Activated naive CD8-positive, alpha-beta T cell (primary cell): ENCODE results near the gene FBRSL1.
A peak's percentile ranks its signal among the peaks of the same experiment; 100 is the strongest.

ENCODE experiments used
- H3K27ac Mint-ChIP-seq: one replicate; pipeline ENCODE4 v1.8.0; 2021; ENCODE audit warnings: mixed read lengths
- H3K27me3 Mint-ChIP-seq: one replicate; pipeline ENCODE4 v1.8.0; 2021; ENCODE audit warnings: mixed read lengths
- H3K36me3 Mint-ChIP-seq: one replicate; pipeline ENCODE4 v1.8.0; 2021; ENCODE audit warnings: mixed read lengths
- H3K4me1 Mint-ChIP-seq: one replicate; pipeline ENCODE4 v1.8.0; 2021; ENCODE audit warnings: low read depth, mixed read lengths
- H3K4me3 Mint-ChIP-seq: one replicate; pipeline ENCODE4 v1.8.0; 2021; ENCODE audit warnings: mild to moderate bottlenecking, mixed read lengths
- H3K9me3 Mint-ChIP-seq: one replicate; pipeline ENCODE4 v1.8.0; 2021; ENCODE audit warnings: low read depth, mixed read lengths

The FBRSL1 gene

DNA sequence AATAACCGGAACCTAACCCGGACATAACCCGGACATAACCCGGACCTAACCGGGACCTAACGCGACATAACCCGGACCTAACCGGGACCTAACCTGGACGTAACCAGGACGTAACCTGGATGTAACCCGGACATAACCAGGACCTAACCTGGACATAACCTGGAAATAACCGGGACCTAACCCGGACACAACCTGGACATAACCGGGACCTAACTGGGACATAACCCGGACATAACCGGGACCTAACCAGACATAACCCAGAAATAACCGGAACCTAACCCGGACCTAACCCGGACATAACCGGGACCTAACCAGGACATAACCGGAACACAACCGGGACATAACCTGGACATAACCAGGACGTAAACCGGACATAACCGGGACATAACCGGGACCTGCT lies 6.7 kb upstream of the FBRSL1 start:
- no peaks in the 10 kb centered on the region for H3K27me3 Mint-ChIP-seq
- peaks cover 23% of the 10 kb centered on the region for H3K4me1 Mint-ChIP-seq
- no peak overlapping the region for H3K27ac Mint-ChIP-seq
- H3K9me3 Mint-ChIP-seq, result no peaks in the 10 kb centered on the region
- H3K36me3 Mint-ChIP-seq, result no peaks in the 10 kb centered on the region
- H3K4me3 Mint-ChIP-seq, result no peak overlapping the region

DNA sequence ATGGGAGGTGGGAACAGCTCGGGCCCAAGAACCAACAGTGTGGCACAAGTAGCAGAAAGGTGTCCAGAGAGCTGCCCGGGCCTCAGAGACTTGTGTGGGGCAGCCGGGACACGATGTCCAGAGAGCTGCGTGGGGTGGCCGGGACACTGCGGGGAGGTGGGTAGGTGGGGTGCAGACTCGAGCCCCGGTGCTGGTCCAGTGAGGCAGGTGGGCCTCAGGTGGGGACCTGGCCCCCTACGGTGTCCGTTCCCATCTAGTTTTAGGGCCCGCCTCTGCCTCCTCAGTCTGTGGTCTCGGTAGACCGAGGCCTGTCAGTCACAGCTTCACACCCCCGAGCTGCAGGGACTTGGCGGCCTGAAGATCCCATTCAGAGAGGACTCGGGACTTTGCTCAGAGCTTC lies 6.3 kb upstream of the FBRSL1 start:
- H3K9me3 Mint-ChIP-seq, result no peaks in the 10 kb centered on the region
- H3K4me3 Mint-ChIP-seq, result no peak overlapping the region
- H3K27ac Mint-ChIP-seq, result no peak overlapping the region
- no peaks in the 10 kb centered on the region for H3K36me3 Mint-ChIP-seq
- no peaks in the 10 kb centered on the region for H3K27me3 Mint-ChIP-seq
- H3K4me1 Mint-ChIP-seq, result peaks cover 27% of the 10 kb centered on the region

DNA sequence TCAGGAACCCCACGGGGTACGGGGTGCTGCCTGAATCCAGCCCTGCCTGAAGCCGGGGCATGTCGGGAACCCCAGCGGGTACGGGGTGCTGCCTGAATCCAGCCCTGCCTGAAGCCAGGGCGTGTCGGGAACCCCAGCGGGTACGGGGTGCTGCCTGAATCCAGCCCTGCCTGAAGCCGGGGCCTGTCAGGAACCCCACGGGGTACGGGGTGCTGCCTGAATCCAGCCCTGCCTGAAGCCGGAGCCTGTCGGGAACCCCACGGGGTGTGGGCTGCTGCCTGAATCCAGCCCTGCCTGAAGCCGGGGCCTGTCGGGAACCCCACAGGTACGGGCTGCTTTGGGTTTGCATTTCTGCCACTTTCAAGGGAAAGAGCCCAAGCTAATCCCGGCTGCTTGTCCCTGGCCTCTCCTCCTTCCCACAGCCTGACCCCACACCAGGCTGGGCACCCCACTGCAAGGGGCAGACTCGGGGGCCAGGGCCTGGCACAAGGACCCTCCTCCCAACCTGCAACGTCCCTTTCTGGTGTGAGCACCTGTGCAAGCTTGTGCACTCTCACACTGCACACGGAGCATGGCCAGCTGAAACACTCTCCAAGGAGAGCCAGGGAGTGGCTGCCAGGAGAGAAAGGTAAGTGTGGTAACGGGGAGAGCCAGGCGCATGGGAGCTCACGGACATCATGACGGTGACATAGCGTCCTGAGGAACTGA lies 5.6 kb upstream of the FBRSL1 start:
- Mint-ChIP-seq H3K27ac (no peak overlapping the region), H3K4me1 (peaks cover 31% of the 10 kb centered on the region), H3K27me3 (no peaks in the 10 kb centered on the region), H3K9me3 (no peaks in the 10 kb centered on the region), H3K4me3 (no peak overlapping the region), H3K36me3 (no peaks in the 10 kb centered on the region)

DNA sequence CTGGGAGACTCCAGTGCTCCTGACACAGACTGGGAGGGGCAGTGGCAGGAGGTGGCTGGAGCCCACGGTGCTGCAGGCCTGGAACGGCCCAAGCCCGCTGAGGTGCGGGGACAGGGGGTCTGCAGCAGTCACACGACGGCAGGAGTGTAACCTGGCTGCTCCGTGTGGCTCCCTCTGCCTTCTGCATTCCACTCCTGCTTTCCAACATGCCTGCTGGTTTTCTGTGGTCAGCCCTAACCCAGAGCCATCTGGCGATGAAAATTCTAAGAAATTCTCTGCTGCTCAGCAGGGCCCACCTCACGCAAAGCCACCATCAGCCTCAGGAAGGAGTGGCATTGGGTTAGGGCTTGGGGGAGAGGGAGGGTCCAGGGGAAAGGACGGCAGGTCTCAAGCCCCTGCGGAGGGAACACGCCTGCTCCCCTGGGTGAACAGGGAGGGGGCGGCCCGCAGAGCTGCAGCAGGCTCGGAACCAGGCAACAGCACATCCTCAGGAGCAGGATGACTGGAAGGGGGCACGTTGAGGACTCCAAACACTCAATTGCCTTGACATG lies 5.0 kb upstream of the FBRSL1 start:
- Mint-ChIP-seq H3K27ac (no peak overlapping the region), H3K36me3 (no peaks in the 10 kb centered on the region), H3K4me1 (peaks cover 31% of the 10 kb centered on the region)

DNA sequence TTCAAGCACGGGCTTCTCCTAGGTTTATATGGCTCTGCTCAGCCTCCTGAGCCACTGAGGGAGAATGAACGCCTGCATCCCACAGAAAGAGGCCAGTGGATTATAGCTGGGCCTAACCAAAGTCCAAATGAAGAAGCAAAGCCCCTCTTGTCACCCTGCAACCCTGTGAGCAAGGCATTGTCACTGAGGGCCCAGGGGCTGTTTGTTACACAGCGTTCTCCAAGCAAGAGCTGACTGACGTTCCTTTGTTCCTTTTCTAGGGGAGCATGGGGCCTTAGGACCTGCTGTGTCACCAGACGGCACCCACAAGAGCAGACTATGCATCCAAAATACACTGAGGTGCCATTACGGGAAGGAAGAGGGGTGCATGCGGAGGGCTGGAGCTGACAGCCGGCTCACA lies 4.3 kb upstream of the FBRSL1 start:
- Mint-ChIP-seq H3K4me3 (no peak overlapping the region), H3K27ac (no peak overlapping the region), H3K4me1 (peaks cover 31% of the 10 kb centered on the region), H3K9me3 (no peaks in the 10 kb centered on the region), H3K27me3 (no peaks in the 10 kb centered on the region), H3K36me3 (no peaks in the 10 kb centered on the region)

More for the DNA sequence above, 5.0 kb upstream of the FBRSL1 start:
- Mint-ChIP-seq H3K4me3 (no peak overlapping the region), H3K27me3 (no peaks in the 10 kb centered on the region), H3K9me3 (no peaks in the 10 kb centered on the region)

DNA sequence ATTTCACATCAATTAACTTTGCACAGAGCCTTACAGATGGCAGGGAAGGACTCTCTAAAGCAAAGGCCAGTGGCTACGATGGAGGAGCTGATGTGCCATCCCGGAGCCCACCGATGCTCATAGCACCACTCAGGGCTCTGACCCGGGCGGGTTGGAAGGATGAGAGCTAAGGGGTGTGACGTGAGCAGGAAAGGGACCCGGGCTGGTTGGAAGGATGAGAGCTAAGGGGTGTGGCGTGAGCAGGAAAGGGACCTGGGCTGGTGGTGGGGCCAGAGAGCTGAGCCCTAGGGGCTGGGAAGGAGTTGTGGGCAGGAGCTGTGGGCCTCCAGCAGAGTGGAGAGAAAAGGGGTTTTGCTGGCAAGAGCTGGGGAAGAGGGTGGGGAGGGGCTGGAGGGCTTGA lies 3.8 kb upstream of the FBRSL1 start:
- Mint-ChIP-seq H3K27me3 (no peaks in the 10 kb centered on the region), H3K9me3 (no peaks in the 10 kb centered on the region), H3K36me3 (no peaks in the 10 kb centered on the region), H3K27ac (peak overlapping the region; percentile 28), H3K4me3 (no peak overlapping the region), H3K4me1 (peaks cover 32% of the 10 kb centered on the region)

DNA sequence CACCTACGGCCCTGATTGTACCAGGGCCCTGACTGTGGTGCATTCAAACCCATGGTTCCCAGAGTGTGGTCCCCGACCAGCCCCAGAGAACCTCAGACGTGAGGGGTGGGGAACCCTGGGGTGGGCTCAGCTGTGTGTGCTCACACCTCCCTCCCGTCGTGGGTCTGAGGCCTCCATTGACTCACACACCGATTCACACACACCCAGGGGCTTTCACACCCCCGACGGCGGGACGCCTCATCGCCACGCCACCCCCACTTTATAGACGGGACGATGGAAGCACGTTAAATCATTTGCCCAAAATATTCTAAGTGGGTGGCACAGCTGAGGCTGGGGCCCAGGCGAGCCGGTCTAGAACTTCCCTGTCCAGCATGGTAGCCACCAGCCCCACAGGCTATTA lies 3.4 kb upstream of the FBRSL1 start:
- H3K4me1 Mint-ChIP-seq, result peaks cover 32% of the 10 kb centered on the region
- no peak overlapping the region for H3K4me3 Mint-ChIP-seq
- no peaks in the 10 kb centered on the region for H3K27me3 Mint-ChIP-seq
- no peaks in the 10 kb centered on the region for H3K36me3 Mint-ChIP-seq
- no peaks in the 10 kb centered on the region for H3K9me3 Mint-ChIP-seq
- no peak overlapping the region for H3K27ac Mint-ChIP-seq

DNA sequence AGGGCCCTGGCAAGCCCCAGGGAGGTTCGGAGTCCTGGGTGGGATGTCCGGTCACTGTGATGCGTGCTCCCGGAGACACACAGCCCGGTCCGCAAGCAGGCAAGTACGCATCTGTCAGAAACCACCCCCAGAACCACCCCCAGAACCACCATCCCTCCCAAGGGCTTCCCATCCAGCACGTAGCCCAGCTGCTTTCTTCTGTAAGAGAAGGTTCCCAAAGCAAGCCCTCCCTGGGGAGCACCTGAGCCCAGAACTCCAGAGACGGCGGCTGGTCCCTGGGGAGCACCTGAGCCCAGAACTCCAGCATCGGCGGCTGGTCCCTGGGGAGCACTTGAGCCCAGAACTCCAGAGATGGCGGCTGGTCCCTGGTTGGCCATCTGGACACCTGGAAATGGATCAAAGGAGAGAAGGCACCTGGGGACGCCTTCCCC lies 2.6 kb upstream of the FBRSL1 start:
- no peak overlapping the region for H3K27ac Mint-ChIP-seq
- H3K9me3 Mint-ChIP-seq, result no peaks in the 10 kb centered on the region
- peak overlapping the region; percentile 82 for H3K4me3 Mint-ChIP-seq
- peaks cover 2% of the 10 kb centered on the region for H3K36me3 Mint-ChIP-seq
- H3K27me3 Mint-ChIP-seq, result no peaks in the 10 kb centered on the region
- H3K4me1 Mint-ChIP-seq, result peaks cover 39% of the 10 kb centered on the region

DNA sequence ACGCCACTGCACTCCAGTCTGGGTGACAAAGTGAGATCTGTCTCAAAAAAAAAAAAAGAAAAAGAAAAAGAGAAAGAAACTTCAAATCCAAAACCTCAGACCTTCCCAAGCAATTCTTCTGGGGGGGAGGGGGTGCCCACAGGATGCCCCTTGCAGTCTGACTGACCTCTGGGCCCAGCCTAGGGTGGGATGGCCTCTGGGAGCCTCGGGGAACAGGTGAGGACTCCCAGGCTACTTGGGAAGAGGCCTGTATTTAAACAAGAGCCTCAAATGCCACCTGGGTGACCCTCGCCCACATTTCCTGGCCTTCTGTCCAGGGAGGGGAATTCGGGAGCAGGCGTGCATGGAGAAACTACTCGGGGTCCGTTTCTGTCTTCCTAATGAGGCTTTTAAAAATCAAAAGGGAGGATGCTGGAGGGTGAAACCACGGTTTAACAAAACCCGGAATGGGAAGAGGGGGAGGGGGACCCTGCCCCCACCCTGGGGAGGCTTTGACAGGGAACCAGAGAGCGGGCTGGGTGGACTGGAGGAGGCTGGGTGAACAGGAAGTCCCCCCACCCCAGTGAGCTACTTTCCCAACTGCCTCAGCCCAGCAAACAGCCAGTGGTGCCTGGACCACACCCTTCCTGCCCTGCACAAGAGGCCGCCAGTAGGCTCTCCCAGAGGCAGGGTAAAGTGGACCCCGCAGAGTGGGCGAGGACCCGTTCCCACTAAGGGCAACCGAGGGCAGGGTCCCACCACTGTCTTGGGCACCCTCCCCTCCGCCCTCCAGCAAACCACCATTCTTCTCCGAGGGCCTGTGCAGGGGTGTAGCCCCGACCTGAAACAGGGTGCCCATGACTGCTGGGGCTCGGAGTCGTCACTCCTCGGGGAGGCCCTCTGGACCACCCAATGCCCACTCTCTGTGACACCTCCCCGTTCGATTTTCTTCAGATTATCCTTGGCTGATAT lies 1.5 kb upstream of the FBRSL1 start:
- Mint-ChIP-seq H3K27me3 (no peaks in the 10 kb centered on the region), H3K36me3 (peaks cover 2% of the 10 kb centered on the region), H3K4me1 (peaks cover 49% of the 10 kb centered on the region)

DNA sequence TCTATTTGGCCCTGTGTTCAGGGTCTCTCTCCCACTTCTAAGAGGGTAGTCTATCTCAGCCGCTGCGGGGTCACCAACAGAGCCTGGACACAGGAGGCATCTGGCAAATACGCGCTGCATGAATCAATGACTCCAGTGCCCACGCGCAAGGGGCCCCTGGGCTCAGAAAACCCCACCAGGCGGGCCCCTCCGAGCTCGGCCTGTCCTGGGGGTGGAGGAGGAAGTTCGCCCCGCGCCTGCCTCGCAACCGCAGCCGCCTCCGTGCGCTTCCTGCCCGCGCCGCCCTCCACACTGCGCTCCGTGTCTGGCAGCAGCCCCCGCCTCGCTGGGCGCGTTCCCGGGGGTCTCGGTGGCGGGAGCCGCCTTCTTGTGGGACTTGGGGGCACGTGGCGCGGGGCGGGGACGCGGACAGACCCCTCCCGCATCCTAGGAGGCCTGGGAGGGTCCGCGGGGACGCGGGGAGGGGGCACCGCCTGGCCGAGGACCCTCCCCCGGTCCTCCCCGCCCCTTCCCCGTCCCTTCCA lies 811 bp upstream of the FBRSL1 start:
- H3K4me3 Mint-ChIP-seq, result peak overlapping the region; percentile 82
- peak overlapping the region; percentile 64 for H3K27ac Mint-ChIP-seq
- H3K27me3 Mint-ChIP-seq, result no peaks in the 10 kb centered on the region
- peaks cover 2% of the 10 kb centered on the region for H3K36me3 Mint-ChIP-seq
- peaks cover 54% of the 10 kb centered on the region for H3K4me1 Mint-ChIP-seq
- H3K9me3 Mint-ChIP-seq, result no peaks in the 10 kb centered on the region

More for the DNA sequence above, 1.5 kb upstream of the FBRSL1 start:
- H3K9me3 Mint-ChIP-seq, result no peaks in the 10 kb centered on the region
- peak overlapping the region; percentile 82 for H3K4me3 Mint-ChIP-seq
- peak overlapping the region; percentile 75 for H3K27ac Mint-ChIP-seq

DNA sequence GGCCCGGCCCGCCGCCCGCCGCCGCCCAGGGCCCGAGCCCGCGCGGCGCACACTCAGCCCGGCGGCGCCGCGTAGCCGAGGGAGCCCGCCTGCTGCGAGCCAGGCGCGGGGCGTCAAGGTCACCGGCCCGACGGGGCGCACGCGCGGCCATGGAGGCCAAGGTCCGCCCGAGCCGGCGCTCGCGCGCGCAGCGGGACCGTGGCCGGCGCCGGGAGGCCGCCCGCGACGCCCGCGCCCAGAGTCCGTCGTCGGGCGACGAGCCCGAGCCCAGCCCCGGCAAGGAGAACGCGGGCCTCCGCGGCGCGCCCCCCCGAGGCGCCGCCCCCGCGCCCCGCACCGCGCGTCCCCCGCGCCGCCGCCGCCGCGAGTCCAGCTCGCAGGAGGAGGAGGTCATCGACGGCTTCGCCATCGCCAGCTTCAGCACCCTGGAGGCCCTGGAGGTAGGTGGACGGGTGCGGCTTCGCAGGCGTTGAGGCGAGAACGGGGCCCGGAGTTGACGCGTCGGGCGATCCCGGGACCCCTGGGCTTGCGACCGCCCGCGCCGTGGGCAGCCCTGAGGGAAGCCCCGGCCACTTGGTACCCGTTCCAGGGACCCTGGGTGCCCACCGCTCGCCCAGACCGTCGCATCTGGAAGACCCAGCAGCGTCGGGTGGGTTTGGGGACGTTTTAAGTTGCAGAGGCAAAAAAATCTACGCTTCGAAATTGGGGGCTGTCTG lies 629 bp downstream of the FBRSL1 start:
- Mint-ChIP-seq H3K36me3 (peaks cover 2% of the 10 kb centered on the region), H3K4me3 (peak overlapping the region; percentile 90), H3K9me3 (no peaks in the 10 kb centered on the region), H3K4me1 (peaks cover 64% of the 10 kb centered on the region), H3K27ac (peak overlapping the region; percentile 75), H3K27me3 (no peaks in the 10 kb centered on the region)

DNA sequence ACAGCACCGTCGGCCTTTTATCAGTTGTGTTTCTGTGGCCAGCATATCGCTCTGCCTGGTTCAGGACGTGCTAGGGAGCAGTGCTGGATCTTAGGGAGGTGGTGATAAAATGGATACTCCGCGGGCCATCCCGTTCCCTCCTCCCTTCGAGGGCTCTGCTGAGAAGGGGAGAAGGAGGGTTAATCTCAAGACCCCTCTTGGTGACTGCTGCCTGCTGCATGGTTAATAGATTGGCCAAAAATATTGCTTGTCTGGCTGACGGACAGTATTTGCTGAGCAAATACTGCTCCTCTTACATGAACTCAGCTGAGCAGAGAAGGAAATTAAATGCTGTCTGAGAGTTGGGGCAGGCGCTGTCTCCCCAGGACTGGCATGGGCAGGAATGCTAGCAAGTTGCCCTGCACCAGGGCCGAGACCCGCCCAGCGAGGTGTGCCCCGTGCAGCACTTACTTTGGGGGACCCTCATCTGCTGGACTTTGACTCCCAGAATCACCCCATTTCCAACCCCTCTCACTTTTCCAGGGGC lies 1.2 kb downstream of the FBRSL1 start:
- Mint-ChIP-seq H3K9me3 (no peaks in the 10 kb centered on the region), H3K4me3 (peak overlapping the region; percentile 90), H3K4me1 (peaks cover 61% of the 10 kb centered on the region), H3K36me3 (peaks cover 2% of the 10 kb centered on the region), H3K27me3 (no peaks in the 10 kb centered on the region), H3K27ac (peak overlapping the region; percentile 75)

DNA sequence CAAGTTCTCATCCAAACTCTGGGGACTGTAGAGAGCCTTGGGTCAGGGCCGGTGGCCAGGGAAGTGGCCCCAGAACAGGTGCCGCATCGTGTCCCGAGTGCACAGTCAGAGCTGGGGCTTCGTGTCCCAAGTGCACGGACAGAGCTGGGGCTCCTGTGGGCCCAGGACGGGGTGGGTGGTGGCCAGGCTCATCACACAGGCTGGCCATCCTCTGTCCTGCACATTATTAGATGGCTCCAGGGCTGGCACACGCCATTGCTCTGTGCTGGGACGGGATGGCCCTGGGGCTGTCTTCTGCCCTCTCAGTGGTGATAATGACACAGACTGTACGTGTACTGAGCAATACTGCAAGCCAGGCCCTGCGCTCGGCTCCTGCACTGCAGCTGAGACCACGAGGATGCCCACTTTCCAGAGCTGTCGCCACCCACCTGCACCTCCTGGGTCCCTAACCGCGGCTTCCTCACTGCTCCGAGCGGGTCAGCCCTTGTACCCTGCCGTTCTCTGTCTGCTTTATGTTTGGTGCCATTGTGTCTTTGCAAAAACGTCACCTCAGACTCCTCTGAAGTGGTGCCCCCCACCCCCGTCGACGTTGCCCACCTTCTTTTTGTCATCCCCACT lies 1.9 kb downstream of the FBRSL1 start:
- Mint-ChIP-seq H3K27ac (peak overlapping the region; percentile 75), H3K36me3 (peaks cover 2% of the 10 kb centered on the region), H3K9me3 (no peaks in the 10 kb centered on the region), H3K4me1 (peaks cover 61% of the 10 kb centered on the region), H3K27me3 (no peaks in the 10 kb centered on the region), H3K4me3 (peak overlapping the region; percentile 90)

DNA sequence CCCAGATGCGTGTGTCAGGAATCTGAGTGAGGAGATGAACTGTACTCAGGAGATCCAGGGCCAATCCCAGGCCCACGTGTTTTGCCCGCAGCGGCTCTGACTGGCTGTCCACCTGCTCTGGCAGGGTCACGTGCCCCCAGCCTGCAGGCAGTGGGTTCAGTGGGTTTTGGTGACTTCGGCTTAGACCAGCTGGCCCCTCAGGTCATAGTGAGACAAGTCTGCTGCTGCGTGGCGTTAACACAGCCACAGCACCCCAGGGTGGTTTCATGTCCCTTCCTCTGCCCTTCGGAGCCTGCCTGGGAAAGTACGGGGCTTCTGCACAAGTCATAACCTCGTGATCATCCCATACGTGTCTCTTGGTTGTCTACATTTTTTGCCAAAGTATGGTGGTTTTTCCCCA lies 2.6 kb downstream of the FBRSL1 start:
- peaks cover 63% of the 10 kb centered on the region for H3K4me1 Mint-ChIP-seq
- no peaks in the 10 kb centered on the region for H3K27me3 Mint-ChIP-seq
- H3K36me3 Mint-ChIP-seq, result peaks cover 2% of the 10 kb centered on the region
- no peaks in the 10 kb centered on the region for H3K9me3 Mint-ChIP-seq
- H3K27ac Mint-ChIP-seq, result peak overlapping the region; percentile 75
- H3K4me3 Mint-ChIP-seq, result peak overlapping the region; percentile 90
